Left ventricle myocardium inferior (tissue), 1 donor: ENCODE data around the gene RPRML. TPM values are rescaled to one million over a fixed set of nuclear protein-coding genes. Genes with fewer than 3 reads are reported as not detected.

ENCODE experiments used
- DNase-seq: peaks from one replicate; pipeline ENCODE4 v3.0.0-alpha.2; 2020
- H3K27ac ChIP-seq: fragments of 200-600 bp; replicated peaks from 2 replicates; pipeline ENCODE4 v1.8.0; 2021
- H3K27me3 ChIP-seq: fragments of 200-600 bp; 2 replicates; pipeline ENCODE4 v1.8.0; 2021; ENCODE audit warnings: low read depth
- H3K36me3 ChIP-seq: fragments of 200-600 bp; 2 replicates; pipeline ENCODE4 v1.8.0; 2021
- H3K4me1 ChIP-seq: fragments of 200-600 bp; 2 replicates; pipeline ENCODE4 v1.8.0; 2021
- H3K4me3 ChIP-seq: fragments of 200-600 bp; 2 replicates; pipeline ENCODE4 v1.8.0; 2021; ENCODE audit warnings: mild to moderate bottlenecking, moderate library complexity
- H3K9me3 ChIP-seq: fragments of 200-600 bp; replicated peaks from 2 replicates; pipeline ENCODE4 v1.8.0; 2021
- intact Hi-C: fragments of 100-400 bp; cut with micrococcal nuclease; formaldehyde crosslinking; loops from one replicate; pipeline ENCODE4 v1.11.0; 2022
- total RNA-seq: library from RNA; stranded (reverse); fragmentation: NEBNext Ultra II Directional; extraction: Animal tissue kit (Norgen Biotek cat#: 25700); gene quantifications from one replicate; pipeline ENCODE4 v1.2.1, GENCODE V29; 2021
- TF ChIP-seq, protein P1 (sequence below): fragments of 200-600 bp; IDR thresholded peaks from 2 replicates; pipeline ENCODE4 v1.8.0; 2021; ENCODE audit warnings: antibody characterized with exemption, mild to moderate bottlenecking, borderline replicate concordance
- donor health status: DM: no; HTN: yes; CAD: no; lungs with severe emphysema.

Gene RPRML
- total RNA-seq, 1 donor from 2014 or later, result not detected

DNA sequence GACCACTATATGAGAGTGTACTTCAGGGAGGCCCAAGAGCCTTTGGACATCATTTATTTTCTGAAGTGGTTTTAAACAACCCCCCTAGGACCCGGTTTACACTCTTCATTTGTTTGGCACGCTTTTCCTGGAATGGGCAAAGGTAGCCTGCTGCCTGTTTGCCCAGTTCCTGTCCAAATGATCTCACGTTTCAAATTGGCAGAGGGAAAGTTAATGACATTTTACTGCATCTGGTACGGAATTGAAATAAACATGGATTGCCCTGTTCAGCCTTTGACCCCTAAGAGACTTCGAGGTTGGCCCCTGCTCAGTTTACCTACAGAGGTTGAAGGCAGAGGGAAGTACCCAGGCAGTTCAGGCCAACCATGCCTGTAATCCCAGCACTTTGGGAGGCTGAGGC lies 5.8 kb upstream of the RPRML start:
- Histone ChIP-seq H3K36me3 (no peaks in the 10 kb centered on the region), H3K27ac (peak overlapping the region; percentile 83), H3K27me3 (peaks cover 13% of the 10 kb centered on the region), H3K4me1 (peaks cover 17% of the 10 kb centered on the region), H3K4me3 (no peak overlapping the region), H3K9me3 (no peaks in the 10 kb centered on the region)
- intact Hi-C loops, result no loop called here
- TF ChIP-seq, protein P1, sequence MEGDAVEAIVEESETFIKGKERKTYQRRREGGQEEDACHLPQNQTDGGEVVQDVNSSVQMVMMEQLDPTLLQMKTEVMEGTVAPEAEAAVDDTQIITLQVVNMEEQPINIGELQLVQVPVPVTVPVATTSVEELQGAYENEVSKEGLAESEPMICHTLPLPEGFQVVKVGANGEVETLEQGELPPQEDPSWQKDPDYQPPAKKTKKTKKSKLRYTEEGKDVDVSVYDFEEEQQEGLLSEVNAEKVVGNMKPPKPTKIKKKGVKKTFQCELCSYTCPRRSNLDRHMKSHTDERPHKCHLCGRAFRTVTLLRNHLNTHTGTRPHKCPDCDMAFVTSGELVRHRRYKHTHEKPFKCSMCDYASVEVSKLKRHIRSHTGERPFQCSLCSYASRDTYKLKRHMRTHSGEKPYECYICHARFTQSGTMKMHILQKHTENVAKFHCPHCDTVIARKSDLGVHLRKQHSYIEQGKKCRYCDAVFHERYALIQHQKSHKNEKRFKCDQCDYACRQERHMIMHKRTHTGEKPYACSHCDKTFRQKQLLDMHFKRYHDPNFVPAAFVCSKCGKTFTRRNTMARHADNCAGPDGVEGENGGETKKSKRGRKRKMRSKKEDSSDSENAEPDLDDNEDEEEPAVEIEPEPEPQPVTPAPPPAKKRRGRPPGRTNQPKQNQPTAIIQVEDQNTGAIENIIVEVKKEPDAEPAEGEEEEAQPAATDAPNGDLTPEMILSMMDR, result no peak
- DNase-seq, result no peak

DNA sequence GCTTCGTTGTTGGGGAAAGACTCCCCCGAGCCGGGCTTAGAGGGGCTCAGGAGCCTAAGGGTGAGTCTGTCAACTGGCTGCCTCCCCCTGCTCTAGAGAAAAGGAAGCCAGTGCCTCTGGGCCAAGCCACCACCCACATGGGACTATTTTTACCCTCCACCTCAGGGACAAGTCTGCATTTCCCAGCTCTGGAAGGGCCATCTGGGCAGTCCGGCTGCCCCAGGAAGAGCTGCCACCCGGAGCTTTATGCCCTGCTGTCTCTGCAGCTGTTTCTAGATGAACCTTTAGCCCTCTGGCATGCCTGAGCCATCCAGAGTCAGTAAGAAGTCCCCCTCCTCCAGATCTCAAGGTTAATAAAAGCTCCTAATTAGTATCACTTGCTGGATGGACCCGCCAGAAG lies 5.3 kb upstream of the RPRML start:
- Histone ChIP-seq H3K4me3 (no peak overlapping the region), H3K9me3 (no peaks in the 10 kb centered on the region), H3K27me3 (peaks cover 18% of the 10 kb centered on the region), H3K36me3 (no peaks in the 10 kb centered on the region), H3K27ac (peak overlapping the region; percentile 83), H3K4me1 (peaks cover 19% of the 10 kb centered on the region)
- DNase-seq, result peak; percentile 25
- TF ChIP-seq, protein P1, result no peak
- intact Hi-C loops, result no loop called here

DNA sequence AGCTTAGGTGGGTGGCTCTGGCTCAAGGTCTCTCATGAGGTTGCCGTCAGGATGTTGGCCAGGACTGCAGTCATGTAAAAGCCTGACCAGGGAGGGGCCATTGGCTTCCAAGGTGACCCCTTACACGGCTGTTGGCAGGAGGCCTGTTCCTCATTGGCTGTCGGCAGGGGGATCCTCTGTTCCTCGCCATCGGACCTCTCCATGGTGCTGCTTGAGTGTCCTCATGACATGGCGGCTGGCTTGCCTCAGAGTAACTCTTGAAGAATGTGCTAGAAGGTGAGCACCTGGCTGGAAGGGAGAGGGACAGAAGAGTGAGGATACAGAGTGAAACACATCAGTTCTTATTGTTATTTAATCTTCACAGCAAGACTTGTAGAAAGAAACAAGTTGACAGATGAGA lies 4.7 kb upstream of the RPRML start:
- Histone ChIP-seq H3K27ac (peak overlapping the region; percentile 83), H3K9me3 (no peaks in the 10 kb centered on the region), H3K27me3 (peaks cover 24% of the 10 kb centered on the region), H3K4me1 (peaks cover 24% of the 10 kb centered on the region), H3K4me3 (no peak overlapping the region), H3K36me3 (no peaks in the 10 kb centered on the region)
- intact Hi-C loops, result no loop called here
- DNase-seq, result no peak
- TF ChIP-seq, protein P1, result no peak

DNA sequence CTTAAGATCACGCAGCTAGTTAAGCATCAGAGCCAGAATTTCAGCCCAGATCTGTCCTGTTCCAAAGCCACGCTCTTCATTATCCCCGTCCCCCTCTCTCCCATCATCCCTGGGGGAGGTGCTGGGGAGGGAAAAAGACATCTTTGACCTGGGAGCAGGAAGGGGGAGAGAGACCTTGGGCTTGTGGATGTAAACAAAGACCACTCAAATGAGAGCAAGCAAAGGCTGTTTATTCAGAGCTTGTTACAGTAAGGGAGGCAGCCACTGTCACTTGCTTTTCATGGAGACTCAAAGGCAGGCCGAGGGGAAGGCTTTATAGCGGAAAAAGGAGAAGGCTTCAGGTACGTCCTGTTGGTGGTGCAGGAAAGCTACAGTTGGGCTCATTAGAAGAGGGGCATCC lies 3.5 kb upstream of the RPRML start:
- H3K4me3 ChIP-seq, result no peak overlapping the region
- TF ChIP-seq, protein P1, result no peak
- no peaks in the 10 kb centered on the region for H3K36me3 ChIP-seq
- no peaks in the 10 kb centered on the region for H3K9me3 ChIP-seq
- no peak overlapping the region for H3K27ac ChIP-seq
- no peak for DNase-seq
- peaks cover 37% of the 10 kb centered on the region for H3K4me1 ChIP-seq
- H3K27me3 ChIP-seq, result peaks cover 36% of the 10 kb centered on the region
- intact Hi-C loops, result no loop called here

DNA sequence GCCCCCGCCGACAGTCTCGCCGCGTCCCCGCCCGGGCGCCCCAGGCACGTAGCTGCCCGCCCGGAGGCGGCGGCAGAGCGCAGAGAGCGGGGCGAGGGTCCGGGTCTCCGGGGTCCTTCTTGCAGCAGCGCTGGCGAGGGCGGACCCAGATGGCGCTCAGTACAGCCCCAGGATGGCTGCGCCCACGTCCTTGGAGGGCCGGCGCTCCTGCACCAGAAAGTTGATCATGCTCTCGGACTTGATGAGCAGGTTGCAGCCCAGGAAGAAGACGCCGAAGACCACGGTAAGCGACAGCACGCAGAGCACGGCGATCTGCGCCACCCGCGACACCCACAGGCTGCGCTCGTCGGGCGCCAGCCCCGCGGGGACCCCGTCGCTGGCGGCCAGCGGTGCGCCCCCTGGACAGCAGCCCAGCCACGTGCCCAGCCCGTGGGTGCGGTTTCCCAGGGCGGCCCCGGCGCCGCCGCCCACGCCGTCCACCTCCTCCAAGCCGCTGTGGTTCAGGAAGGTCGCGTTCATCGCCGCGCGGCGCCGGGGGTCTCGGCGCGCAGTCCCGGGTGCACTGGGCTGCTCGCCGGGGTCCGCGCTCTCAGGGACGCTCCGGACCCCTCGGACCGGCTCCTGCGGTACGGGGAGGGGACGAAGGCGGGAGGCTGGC lies 435 bp downstream of the RPRML start:
- Histone ChIP-seq H3K4me3 (peak overlapping the region; percentile 75), H3K27me3 (peaks cover 50% of the 10 kb centered on the region), H3K27ac (peak overlapping the region; percentile 58), H3K4me1 (peaks cover 25% of the 10 kb centered on the region), H3K9me3 (no peaks in the 10 kb centered on the region), H3K36me3 (no peaks in the 10 kb centered on the region)
- no peak for DNase-seq
- intact Hi-C loops, result no loop called here
- TF ChIP-seq, protein P1, result no peak
